Hepatocyte (in vitro differentiated cells): Measurements from ENCODE around the gene AFAP1L2.

Experiments
- CTCF ChIP-seq: fragments of 200-600 bp; sonication (generic); IDR thresholded peaks from 2 replicates; pipeline ENCODE4 v1.5.1; 2016; ENCODE audit warnings: antibody characterized with exemption, mild to moderate bottlenecking; ENCODE audit not compliant: poor library complexity
- EZH2 ChIP-seq: fragments of 200-600 bp; sonication (generic); IDR thresholded peaks from 2 replicates; pipeline ENCODE4 v1.6.1; 2016; ENCODE audit warnings: antibody characterized with exemption, mild to moderate bottlenecking, borderline replicate concordance

GRCh38 chr10:114290038-114290437 lies 114.3 kb downstream of the AFAP1L2 start:
- TF ChIP-seq CTCF (no peak), EZH2 (no peak)
